ENCODE data around the gene FBXO45.
"Not testable (repeated sequence)": the region's sequence is repeated elsewhere in the genome, so short reads cannot be mapped to it uniquely, and the experiment has no call there.

The FBXO45 gene, protein sequence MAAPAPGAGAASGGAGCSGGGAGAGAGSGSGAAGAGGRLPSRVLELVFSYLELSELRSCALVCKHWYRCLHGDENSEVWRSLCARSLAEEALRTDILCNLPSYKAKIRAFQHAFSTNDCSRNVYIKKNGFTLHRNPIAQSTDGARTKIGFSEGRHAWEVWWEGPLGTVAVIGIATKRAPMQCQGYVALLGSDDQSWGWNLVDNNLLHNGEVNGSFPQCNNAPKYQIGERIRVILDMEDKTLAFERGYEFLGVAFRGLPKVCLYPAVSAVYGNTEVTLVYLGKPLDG

DNA sequence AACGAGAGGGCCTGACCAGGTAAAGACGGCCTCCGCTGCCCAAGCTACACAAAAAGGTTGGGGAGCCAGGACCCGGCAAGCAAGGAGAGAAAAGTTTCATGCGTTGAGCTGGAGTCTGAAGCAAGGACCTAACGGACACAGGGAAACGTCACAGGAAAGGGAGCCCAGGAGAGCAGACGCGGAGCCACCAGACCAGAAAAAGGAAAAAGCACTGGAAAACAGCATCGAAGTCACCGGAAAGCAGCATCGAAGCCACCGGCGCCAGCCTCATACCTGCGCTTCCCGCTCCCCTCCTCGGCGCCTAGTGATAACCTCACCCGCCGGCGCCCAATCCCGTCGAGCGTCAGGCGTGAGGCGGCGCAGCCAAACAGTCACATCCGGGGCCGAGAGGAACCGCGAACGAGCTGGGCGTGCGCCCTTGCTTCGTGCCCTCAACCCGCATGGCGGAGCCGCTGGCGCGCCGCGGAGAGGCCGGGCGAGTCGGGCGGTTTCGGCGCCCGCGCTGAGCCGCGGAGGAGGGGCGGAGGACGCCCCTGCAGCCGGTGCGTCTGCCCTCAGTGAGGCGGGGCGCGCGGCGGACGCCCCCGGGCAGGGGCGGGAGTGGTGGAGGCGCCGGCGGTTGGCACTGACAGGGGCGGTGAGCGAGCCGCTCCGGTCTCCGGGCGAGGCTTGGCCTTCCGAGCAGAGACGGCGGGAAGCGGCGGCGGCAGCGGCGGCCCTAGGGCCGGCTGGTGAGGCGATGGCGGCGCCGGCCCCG, at the start of gene FBXO45, which contains the start of gene WDR53:
TSS of gene FBXO45 (plus strand) at position 415 of the 757 bp plus-strand sequence. CDS start at position 740, 325 bp downstream.
TSS of gene WDR53 (minus strand) at position 309 of the 757 bp plus-strand sequence. CDS start 7,079 bp downstream, outside the sequence.
- DNase-seq = peak; percentile 89

DNA sequence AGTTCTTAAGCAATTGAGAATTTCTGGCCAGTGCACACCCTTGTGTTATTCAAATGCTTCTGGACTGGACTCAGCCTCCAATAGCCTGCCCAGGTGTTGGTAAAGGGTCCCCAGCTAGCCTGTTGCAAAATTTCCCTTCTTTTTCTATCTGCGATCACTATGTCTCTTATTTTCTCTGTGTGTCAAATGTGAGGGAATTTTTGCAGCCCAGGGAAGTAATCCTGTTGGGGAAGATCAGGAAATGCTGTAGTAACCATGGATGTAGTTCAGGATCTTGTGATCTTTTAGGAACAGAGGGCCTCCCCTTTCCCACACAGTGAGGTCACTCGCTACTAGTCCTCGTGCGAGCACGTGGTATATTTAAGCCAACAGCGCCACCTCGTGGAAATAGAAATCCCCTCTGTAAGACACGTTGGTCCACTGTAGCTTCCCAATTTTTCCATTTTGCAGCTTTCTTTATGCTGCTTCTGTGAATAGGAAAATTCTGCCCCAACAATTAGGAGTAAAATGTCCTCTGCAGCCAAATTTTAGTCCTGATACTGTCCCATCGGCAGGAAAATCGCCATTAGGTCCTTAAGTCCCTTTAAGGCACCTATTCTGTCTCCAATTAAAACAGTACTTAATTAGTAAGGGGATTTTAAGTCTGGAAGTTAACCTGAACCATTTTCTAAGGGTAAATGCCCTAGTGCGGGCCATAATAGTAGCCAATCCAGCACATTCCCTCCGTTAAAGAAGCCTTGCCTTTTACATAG, 49.3 kb upstream of the FBXO45 start:
- DNase-seq = peak; percentile 38

DNA sequence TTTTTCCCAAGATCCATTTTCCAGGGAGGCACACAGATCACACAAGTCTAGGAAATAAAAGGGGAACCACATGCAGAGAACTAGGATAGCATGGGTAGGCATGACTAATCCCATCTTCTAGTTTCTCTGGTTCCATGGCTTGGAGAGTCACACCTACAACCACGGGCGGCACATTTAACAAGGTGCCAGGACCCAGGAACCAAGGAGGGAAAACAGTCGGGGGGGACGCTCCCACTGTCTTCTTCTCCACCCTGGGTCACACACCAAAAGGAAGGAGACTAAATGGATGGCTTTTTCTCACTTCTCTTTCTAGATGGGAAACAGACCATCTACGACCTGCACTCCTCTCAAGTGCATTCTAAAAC, 48.8 kb upstream of the FBXO45 start:
- no peak for DNase-seq

DNA sequence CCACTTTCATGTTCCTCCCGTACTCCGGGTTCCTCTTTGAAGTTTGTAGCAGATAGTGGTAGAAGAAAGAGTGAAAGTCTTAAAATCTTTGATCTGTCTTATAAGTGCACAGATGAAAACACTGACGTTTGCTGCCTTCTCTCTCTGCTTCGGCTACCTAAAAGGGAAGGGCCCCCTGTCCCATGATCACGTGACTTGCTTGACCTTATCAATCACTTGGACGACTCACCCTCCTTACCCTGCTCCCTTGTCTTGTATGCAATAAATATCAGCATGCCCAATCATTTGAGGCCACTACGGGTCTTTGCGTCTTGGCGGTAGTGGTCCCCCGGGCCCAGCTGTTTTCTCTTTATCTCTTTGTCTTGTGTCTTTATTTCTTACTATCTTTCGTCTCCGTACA, 47.2 kb upstream of the FBXO45 start:
- DNase-seq = not testable (repeated sequence)

DNA sequence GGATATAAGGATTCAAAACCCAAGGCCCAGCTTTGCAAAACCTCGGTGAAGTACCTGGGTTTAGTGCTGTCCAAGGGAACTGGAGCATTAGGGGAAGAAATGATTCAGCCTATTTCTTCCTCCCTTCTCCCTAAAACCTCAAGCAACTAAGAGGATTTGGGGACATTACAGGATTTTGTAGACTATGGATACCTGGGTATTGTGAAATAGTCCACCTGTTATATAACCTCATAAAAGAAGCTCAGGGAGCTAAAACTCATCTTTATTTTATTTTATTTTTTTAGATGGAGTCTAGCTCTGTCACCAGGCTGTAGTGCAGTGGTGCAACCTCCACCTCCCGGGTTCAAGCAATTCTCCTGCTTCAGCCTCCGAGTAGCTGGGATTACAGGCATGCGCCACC, 44.6 kb upstream of the FBXO45 start:
- DNase-seq = no peak

DNA sequence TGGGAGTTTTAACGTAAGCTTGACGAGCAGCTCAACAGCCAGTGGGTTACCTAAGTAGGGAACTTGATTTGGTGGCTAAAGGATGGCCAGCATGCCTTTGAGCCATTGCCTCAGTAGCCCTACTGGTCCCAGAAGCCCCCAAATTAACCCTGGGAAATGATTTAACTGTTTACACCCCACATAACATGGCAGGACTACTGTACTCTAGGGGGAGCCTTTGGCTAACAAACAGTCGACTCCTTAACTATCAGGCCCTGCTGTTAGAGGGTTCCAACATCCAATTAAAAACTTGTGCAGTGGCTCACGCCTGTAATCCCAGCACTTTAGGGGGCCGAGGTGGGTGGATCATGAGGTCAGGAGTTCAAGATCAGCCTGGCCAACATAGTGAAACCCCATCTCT, 43.9 kb upstream of the FBXO45 start:
- DNase-seq = no peak

DNA sequence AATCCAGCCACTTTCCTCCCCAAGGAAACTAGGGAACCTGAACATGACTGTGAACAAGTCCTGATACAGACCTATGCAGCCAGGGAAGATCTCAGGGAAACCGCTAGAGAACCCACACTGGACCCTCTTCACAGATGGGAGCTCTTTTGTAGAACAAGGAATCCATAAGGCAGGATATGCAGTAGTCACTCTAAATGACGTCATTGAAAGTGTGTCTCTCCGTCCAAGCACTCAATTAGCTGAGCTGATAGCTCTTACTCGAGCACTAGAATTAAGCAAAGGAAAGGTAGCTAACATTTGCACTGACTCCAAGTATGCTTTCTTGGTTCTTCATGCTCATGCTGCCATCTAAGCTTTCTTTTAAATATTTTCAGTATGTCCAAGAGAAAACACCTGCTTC, 43.3 kb upstream of the FBXO45 start:
- no peak for DNase-seq

DNA sequence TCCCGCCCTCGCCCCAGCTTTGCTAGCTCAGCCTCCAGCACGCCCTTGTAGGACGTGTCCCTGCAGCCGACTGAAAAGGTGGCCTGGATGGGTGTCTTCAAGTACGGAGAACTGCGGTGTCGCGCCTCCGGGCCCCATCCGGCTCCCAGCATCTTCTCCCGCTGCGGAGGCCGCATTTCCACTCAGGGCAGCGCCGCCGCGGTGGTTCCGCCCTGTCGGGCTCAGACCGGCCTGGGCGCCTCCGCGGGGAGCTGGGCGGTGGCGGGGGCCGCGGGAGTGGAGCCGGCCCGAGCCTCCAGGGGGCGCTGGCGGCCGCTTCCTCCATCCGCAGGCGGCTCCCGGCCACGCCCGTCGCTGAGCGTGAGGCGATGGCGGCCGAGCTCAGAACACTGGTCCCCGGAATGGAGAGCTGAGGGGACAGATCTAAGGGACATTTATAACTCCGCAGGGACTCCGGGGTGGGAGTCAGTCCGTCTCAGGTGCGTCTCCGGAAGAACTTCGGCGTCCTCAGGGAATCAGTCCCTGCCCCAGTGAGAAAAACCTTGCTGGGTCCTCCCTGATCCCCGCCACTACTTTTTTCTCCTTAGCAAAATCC, 39.7 kb upstream of the FBXO45 start:
- DNase-seq = no peak

DNA sequence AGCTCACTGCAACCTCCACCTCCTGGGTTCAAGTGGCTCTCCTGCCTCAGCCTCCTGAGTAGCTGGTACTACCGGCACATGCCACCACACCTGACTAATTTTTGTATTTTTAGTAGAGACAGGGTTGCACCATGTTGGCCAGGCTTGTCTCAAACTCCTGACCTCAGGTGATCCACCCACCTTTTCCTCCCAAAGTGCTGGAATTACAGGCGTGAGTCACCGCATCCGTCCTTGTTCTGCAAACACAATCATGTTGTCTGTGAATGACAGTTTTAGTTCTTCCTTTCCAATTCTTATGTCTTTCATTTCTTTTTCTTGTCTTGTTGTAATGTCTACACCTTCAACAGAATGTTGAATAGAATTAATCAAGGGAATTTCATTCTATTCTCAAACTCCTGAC, 37.0 kb upstream of the FBXO45 start:
- DNase-seq = no peak

DNA sequence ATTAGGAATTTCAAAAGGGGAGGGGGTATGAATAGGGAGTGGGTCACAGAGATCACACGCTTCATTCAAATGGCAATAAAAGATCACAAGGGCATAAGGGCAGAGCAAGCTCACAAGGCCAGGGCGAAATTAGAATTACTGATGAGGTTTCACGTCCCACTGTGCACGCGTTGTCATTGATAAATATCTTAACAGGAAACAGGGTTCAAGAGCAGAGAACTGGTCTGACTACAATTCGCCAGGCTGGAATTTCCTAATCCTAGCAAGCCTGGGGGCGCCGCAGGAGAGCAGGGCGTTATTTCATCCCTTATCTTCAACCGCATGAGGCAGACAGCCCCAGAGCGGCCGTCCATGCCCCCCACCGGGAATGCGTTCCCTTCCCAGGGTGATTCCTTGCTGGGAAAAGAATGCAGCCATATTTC, 35.2 kb upstream of the FBXO45 start:
- no peak for DNase-seq

DNA sequence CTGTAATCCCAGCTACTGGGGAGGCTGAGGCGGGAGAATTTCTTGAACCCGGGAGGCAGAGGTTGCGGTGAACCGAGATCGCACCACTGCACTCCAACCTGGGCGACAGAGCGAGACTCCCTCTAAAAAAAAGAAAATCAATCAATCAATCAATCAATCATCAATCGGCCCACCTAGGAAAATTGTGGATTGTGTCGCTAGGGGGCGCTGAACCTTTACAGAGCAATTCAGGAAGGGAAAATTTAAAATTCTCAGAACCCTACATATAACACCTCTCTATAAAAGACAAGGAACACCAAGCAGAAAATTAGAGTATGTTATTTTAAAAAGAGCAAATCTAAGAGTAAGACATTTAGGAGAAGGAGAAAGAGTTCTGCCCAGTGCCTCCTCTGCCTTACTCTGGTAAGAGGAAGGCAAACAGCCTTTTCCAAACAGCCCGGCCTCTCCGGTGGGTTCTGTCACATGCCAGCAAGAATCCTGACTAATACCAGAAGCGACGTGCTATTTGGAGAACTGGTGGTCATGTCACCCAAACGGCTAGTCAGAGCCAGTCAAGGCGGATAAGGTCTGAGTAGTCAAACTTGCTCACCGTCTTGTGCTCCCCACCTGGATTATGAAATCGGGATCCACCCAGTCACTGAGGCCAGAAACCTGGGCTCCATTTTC, 31.0 kb upstream of the FBXO45 start:
- DNase-seq = no peak

DNA sequence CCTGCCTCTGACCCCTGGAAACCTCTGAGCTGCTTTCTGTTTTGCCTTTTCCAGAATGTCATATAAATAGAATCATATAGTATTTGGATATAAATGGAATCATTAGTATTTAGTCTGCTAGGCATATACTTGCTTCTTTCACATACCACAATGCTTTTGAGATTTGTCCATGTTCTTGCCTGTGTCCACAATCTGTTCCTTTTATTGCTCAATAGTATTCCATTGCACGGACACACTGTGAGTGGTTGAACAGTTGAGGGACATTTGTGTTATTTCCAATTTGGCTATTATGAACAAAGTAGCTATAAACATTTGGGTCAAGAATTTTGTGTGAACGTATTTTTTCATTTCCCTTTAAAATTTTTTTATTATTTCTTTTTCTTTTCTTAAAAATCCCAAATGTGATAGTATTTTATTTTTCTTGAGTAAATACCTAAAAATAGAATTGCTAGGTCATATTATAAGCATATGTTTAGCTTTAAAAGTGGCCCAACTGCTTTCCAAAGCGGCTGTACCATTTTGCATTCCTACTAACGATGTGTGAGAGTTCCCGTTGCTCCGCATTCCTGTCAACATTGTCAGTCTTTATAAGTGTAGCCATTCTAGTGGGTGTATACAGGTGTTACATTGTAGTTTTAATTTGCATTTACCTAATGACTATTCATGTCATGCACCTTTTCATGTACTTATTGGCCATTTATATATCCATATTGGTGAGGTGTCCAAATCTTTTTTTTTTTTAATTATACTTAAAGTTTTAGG, 26.6 kb upstream of the FBXO45 start:
- no peak for DNase-seq

DNA sequence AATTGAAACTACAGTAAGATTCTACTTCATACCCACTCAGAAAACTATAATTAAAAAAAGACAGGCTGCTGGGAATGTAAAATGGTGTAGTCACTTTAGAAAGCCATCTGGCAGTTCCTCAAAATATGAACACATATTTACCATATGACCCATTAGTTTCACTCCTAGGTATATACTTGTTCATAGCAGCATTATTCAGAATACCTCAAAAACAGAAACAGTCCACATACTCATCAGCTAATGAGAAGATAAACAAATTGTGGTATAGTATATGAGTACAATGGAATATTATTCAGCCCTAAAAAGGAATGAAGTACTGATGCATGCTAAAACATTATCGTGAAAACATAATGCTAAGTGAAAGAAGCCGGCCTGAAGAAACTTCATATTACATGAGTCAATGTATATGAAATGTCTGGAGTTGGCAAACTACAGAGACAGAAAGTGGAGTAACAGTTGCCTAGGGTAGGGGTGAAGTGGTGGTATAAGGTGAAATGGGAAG, 23.9 kb upstream of the FBXO45 start:
- DNase-seq = no peak

DNA sequence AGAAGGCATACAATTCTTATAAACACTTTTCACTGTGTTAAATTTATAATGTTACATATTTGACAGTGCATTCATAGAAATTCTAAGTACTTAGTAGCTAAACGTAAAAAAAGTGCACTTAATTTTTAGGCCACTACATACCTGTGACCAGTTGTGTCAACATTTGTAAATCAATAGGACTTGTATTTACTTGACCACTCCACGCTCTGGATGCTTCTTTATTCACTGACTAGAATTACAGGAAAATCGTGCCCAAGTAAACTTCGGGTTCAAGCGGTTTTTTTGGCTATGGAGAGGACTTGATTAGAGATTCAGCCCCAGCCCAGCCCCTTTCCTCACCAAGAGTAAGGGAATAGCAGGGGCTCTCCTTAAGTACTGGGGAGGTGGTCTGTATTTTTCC, 21.9 kb upstream of the FBXO45 start:
- no peak for DNase-seq

DNA sequence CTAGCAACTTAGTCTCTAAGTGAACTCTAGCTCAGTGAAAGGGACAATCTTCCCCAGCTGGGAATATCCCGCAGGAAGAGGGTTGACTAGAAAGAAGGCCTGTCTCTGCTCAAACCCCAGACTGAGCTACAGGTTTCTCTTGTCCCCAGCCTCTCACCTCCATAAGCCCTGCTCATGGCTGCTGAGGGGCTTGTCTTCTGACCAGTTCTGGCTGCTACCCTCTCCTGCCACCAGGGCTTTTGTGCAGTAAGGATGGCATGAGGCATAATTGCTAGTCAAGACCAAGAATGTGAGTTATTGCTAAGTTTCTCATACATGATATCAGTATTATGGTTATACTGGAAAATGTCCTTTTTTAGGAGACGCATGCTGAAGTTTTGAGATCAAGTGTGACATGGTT, 21.4 kb upstream of the FBXO45 start:
- DNase-seq = no peak

DNA sequence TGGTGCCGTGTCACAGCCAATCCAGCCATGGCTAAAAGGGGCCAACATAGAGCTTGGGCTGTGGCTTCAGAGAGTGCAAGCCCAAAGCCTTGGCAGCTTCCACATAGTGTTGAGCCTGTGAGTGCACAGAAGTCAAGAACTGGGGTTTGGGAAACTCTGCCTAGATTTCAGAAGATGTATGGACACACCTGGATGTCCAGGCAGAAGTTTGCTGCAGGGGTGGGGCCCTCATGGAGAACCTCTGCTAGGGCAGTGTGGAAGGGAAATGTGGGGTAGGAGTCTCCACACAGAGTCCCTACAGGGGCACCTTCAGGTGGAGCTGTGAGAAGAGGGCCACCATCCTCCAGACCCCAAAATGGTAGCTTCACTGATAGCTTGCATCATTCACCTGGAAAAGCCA, 19.1 kb upstream of the FBXO45 start:
- not testable (repeated sequence) for DNase-seq

DNA sequence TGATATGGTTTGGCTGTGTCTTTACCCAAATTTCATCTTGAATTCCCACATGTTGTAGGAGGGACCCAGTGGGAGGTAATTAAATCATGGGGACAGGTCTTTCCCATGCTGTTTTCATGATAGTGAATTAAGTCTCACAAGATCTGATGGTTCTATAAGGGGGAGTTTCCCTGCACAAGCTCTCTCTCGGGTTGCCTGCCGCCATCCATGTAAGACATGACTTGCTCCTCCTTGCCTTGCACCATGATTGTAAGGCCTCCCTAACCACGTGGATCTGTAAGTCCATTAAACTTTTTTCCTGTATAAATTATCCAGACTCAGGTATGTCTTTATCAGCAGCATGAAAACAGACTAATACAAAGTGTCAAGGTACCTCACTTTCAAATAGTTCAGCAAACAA, 18.3 kb upstream of the FBXO45 start:
- not testable (repeated sequence) for DNase-seq

DNA sequence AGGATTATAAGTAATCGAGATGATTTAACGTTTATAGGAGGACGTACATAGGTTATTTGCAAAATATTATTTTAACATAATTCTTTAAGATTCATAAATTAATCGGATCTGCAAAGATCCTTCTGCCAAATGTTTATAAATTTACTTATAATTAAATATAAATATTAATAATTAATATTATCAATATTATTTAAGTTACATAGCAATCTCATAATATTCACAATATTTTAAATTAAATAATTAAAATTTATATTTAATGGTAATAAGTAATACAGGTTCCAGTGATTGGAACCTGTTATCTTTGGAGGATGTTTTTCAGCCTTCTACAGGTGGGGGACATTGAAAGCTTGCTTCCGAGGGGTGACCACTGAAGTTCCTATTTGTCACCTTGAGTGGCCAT, 16.2 kb upstream of the FBXO45 start:
- no peak for DNase-seq

DNA sequence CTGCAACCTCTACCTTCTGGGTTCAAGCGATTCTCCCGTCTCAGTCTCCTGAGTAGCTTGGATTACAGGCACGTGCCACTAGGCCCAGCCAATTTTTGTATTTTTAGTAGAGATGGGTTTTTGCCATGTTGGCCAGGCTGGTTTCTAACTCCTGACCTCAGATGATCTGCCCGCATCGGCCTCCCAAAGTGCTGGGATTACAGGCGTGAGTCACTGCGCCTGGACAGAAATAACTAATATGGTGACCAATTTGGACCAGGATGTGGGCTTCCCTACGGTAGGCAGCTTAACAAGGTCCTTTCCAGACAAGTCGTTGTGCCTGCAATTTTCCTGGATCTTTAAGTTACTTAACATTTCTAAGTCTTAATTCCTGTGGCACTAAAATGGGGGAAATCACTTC, 14.9 kb upstream of the FBXO45 start:
- no peak for DNase-seq

DNA sequence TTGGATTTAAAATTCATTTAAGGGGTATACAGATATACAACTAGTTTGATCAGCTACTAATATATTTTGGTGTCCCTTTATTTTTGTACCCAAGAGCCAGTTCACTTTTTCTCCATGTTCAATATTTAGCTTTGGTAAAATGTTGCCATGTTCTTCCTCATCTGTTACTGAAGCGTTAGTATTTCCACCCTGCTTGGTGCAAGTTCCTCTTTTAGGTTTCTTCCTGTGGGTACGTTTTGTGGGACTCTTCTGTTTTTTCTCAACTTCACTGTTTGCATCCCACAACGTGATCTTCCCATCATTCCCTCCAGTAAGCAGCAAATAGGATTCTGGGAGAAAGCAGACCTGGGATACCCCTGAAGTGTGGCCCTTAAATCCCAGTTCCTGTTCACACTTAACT, 14.3 kb upstream of the FBXO45 start:
- no peak for DNase-seq

DNA sequence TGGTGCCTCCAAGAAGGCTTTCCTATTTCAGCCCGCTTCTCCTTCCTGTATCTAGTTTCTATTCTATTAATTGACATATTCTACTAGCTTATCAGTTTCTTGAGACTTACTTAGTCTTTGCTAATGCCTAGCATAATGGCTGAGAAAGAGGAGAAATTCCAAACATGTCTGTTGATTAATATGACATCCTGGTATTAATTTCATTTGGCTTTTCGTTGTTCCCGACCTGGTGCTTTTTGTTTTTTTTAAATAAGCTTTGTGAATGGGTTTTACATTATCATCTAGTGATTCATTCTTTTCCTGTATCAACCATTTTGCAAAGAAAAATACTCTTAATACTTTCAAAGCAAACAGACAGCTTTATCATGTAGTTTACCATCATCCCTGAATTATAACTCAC, 13.2 kb upstream of the FBXO45 start:
- DNase-seq = no peak

DNA sequence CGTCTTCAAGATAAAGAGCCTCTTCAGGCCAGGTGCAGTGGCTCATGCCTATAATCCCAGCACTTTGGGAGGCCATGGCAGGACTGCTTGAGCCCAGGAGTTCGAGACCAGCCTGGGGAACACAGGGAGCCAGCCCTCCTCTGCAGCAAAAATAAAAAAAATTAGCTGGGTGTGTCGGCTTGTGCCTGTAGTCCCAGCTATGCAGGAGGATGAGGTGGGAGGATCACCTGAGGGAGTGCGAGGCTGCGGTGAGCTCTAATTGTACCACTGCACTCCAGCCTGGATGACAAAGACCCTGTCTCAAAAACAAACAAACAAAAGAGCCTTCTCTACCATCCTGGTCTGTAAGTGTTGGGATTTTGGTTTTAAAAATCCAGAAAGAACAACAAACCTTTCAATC, 11.2 kb upstream of the FBXO45 start:
- DNase-seq = no peak

Measured in DMS153 (cell line).